ENCODE measurements around the gene C2orf80. TPM values are rescaled to one million over a fixed set of nuclear protein-coding genes. Genes with fewer than 3 reads are reported as not detected.

C2orf80 gene
- total RNA-seq: not detected in 2 replicates

GRCh38 chr2:208189810-208190503 lies at the start of gene C2orf80:
Gene C2orf80 (minus strand): TSS chr2:208190030. CDS start chr2:208186986, 3,044 bp downstream.

GRCh38 chr2:208163489-208163888 lies 26.3 kb downstream of the C2orf80 start, which contains the start of gene CRYGA:
Gene CRYGA (minus strand): TSS chr2:208163589. CDS start chr2:208163556, 33 bp downstream.

GRCh38 chr2:208146006-208146405 lies 43.8 kb downstream of the C2orf80 start, which contains the start of gene CRYGB:
Gene CRYGB (minus strand): TSS chr2:208146158. CDS start chr2:208146120, 38 bp downstream.

GRCh38 chr2:208129744-208130711 lies 59.8 kb downstream of the C2orf80 start, which contains the start of gene CRYGC:
Gene CRYGC (minus strand): TSS chr2:208129828. CDS start chr2:208129792, 36 bp downstream.

GRCh38 chr2:208124013-208124715 lies 65.7 kb downstream of the C2orf80 start, which contains the start of gene CRYGD:
Gene CRYGD (minus strand): TSS chr2:208124524. CDS start chr2:208124473, 51 bp downstream.

Other genes with a start within 250 kb of the C2orf80 start
- gene PLEKHM3, start 164.5 kb downstream of the C2orf80 start, total RNA-seq: 10.1 and 13.6 TPM in 2 replicates
- gene CRYGD, start 65.5 kb downstream of the C2orf80 start, total RNA-seq: not detected in 2 replicates
- not detected in 2 replicates for gene CRYGC, start 60.2 kb downstream of the C2orf80 start, total RNA-seq
- gene CRYGB, start 43.9 kb downstream of the C2orf80 start, total RNA-seq: not detected in 2 replicates
- not detected in 2 replicates for gene CRYGA, start 26.4 kb downstream of the C2orf80 start, total RNA-seq
- 129 and 246 TPM in 2 replicates for gene IDH1, start 65.0 kb upstream of the C2orf80 start, total RNA-seq
- 37.0 and 41.9 TPM in 2 replicates for gene PIKFYVE, start 76.2 kb upstream of the C2orf80 start, total RNA-seq
- under 0.01 and 1.0 TPM in 2 replicates for gene PTH2R, start 216.8 kb upstream of the C2orf80 start, total RNA-seq

Measured in placental pericyte (primary cell).